Measurements from ENCODE around the gene SLC4A5. TPM values are rescaled to one million over a fixed set of nuclear protein-coding genes. Genes with fewer than 3 reads are reported as not detected.
"Not testable (repeated sequence)": the region's sequence is repeated elsewhere in the genome, so short reads cannot be mapped to it uniquely, and the experiment has no call there.

Gene SLC4A5
- total RNA-seq, 1 experiment from 2014 or later = 0.02 TPM

GRCh38 chr2:74201596-74201995 lies 141.6 kb downstream of the SLC4A5 start:
- peak; percentile 77 for DNase-seq (ENCODE audit: low read depth)

GRCh38 chr2:74201196-74201595 lies 142.0 kb downstream of the SLC4A5 start:
- DNase-seq (ENCODE audit: low read depth) = no peak

GRCh38 chr2:74199871-74200305 lies 143.3 kb downstream of the SLC4A5 start:
- no peak for DNase-seq (ENCODE audit: low read depth)

- no peak for DNase-seq (ENCODE audit: low read depth)
Observed at GRCh38 chr2:74199275-74199701, 143.9 kb downstream of the SLC4A5 start.

- DNase-seq (ENCODE audit: low read depth) = peak; percentile 90
Observed at GRCh38 chr2:74198461-74199274, 144.5 kb downstream of the SLC4A5 start, which contains the start of gene MTHFD2. MTHFD2 (plus strand) TSS chr2:74198615; CDS start chr2:74198642, 27 bp downstream.

- no peak for DNase-seq (ENCODE audit: low read depth)
Observed at GRCh38 chr2:74198023-74198460, 145.2 kb downstream of the SLC4A5 start.

- DNase-seq (ENCODE audit: low read depth) = no peak
Observed at GRCh38 chr2:74197049-74197448, 146.2 kb downstream of the SLC4A5 start.

- no peak for DNase-seq (ENCODE audit: low read depth)
Observed at GRCh38 chr2:74194799-74195198, 148.4 kb downstream of the SLC4A5 start.

- DNase-seq (ENCODE audit: low read depth) = no peak
Observed at GRCh38 chr2:74191596-74192380, 151.4 kb downstream of the SLC4A5 start.

GRCh38 chr2:74188696-74189095 lies 154.5 kb downstream of the SLC4A5 start:
- DNase-seq (ENCODE audit: low read depth) = no peak

GRCh38 chr2:74188018-74188601 lies 155.1 kb downstream of the SLC4A5 start:
- DNase-seq (ENCODE audit: low read depth) = peak; percentile 42

GRCh38 chr2:74186706-74187105 lies 156.5 kb downstream of the SLC4A5 start:
- not testable (repeated sequence) for DNase-seq (ENCODE audit: low read depth)

- no peak for DNase-seq (ENCODE audit: low read depth)
Observed at GRCh38 chr2:74186038-74186437, 157.2 kb downstream of the SLC4A5 start.

- DNase-seq (ENCODE audit: low read depth) = no peak
Observed at GRCh38 chr2:74183878-74184277, 159.3 kb downstream of the SLC4A5 start.

GRCh38 chr2:74181739-74182138 lies 161.5 kb downstream of the SLC4A5 start:
- no peak for DNase-seq (ENCODE audit: low read depth)

- no peak for DNase-seq (ENCODE audit: low read depth)
Observed at GRCh38 chr2:74179063-74179865, 164.0 kb downstream of the SLC4A5 start.

GRCh38 chr2:74178211-74179062 lies 164.8 kb downstream of the SLC4A5 start, which contains the start of gene MOB1A:
MOB1A (minus strand) TSS chr2:74178879; CDS start chr2:74178674, 205 bp downstream.
- DNase-seq (ENCODE audit: low read depth) = peak; percentile 97

- no peak for DNase-seq (ENCODE audit: low read depth)
Observed at GRCh38 chr2:74177696-74178095, 165.5 kb downstream of the SLC4A5 start.

GRCh38 chr2:74174909-74175308 lies 168.3 kb downstream of the SLC4A5 start:
- no peak for DNase-seq (ENCODE audit: low read depth)

- no peak for DNase-seq (ENCODE audit: low read depth)
Observed at GRCh38 chr2:74168739-74169138, 174.5 kb downstream of the SLC4A5 start.

All from M059J (cell line).